HK-2 (cell line): ENCODE data around the gene CAPN7.

ENCODE experiments used
- DNase-seq: peaks from one replicate; pipeline ENCODE4 v3.0.0-alpha.2; 2018; ENCODE audit not compliant: unreplicated experiment

The CAPN7 gene

DNA sequence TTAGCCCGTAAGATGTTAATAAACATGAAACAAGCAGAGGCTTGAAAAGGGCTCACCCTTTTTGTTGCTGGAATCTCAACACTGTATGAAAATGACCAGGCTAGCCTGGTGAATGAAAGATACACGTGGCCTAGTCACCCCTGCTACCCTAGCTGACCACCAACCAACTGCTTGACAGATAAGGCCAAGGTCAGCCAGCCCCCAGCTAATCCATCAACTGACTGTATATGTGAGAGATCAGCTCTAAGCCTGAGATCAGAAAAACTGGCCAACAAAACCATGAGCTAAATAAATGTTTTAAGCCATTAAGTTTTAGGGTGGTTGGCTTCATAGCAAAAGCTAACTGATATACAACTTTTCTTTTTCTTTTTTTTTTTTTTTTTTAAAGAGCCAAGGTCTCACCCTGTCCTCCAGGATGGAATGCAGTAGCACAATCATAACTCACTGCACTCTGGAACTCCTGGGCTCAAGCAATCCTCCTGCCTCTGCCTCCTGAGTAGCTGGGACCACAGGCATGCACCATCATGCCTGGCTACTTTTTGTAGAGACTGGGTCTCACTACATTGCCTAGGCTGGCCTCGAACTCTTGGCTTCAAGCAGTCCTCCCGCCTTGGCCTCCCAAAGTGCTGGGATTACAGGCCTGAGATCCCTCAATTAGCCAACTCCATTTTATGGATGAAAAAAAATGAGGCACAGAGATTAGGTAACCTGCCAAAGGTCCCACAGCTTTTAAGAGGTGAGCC, 91.7 kb downstream of the CAPN7 start:
- DNase-seq = no peak

- no peak for DNase-seq
Observed at GRCh38 chr3:15298504-15298903, 92.5 kb downstream of the CAPN7 start.

- no peak for DNase-seq
Observed at GRCh38 chr3:15299036-15299435, 93.0 kb downstream of the CAPN7 start.

- peak; percentile 42 for DNase-seq
Observed at GRCh38 chr3:15300323-15301078, 94.5 kb downstream of the CAPN7 start.

- DNase-seq = no peak
Observed at GRCh38 chr3:15301761-15302160, 95.7 kb downstream of the CAPN7 start.
